IPS DF 6.9 (cell line): ENCODE data around the gene CTCF.

Experiments
- DNase-seq: peaks from one replicate; pipeline ENCODE4 v3.0.0-alpha.2; 2013; ENCODE audit warnings: low read depth, low spot score
- H3K27ac ChIP-seq: one replicate; pipeline ENCODE4 v1.5.1; 2013; ENCODE audit warnings: low read length, control low read depth
- H3K27me3 ChIP-seq: 2 replicates; pipeline ENCODE4 v1.6.1; 2013; ENCODE audit warnings: mild to moderate bottlenecking, low read length; ENCODE audit not compliant: control insufficient read depth, insufficient read depth
- H3K36me3 ChIP-seq: 2 replicates; pipeline ENCODE4 v1.6.1; 2013; ENCODE audit warnings: low read length; ENCODE audit not compliant: control insufficient read depth, insufficient read depth
- H3K4me1 ChIP-seq: 2 replicates; pipeline ENCODE4 v1.6.1; 2013; ENCODE audit warnings: low read length; ENCODE audit not compliant: control insufficient read depth, insufficient read depth
- H3K4me3 ChIP-seq: 2 replicates; pipeline ENCODE4 v1.5.1; 2013; ENCODE audit warnings: mild to moderate bottlenecking, low read length
- H3K9me3 ChIP-seq: 2 replicates; pipeline ENCODE4 v1.6.1; 2013; ENCODE audit warnings: low read length, inconsistent platforms; ENCODE audit not compliant: control insufficient read depth, insufficient read depth
- WGBS: extraction: QIAGEN DNeasy Blood & Tissue Kit; methylation state at CpG from one replicate; pipeline ENCODE4 v1.1.7; 2013; ENCODE audit warnings: mixed read lengths, missing lambda C conversion rate; ENCODE audit not compliant: insufficient read length, insufficient coverage; 5-methylcytosine and 5-hydroxymethylcytosine counted together

CTCF gene

GRCh38 chr16:67594256-67594915 is 32.1 kb downstream of the CTCF start:
- Histone ChIP-seq H3K27ac (no peak overlapping the region), H3K36me3 (0 out of 2 replicates have a peak, but pooled peaks cover 3% of the 10 kb centered on the region), H3K4me3 (no peak overlapping the region), H3K27me3 (no peaks in the 10 kb centered on the region), H3K9me3 (no peaks in the 10 kb centered on the region), H3K4me1 (peaks cover 2% of the 10 kb centered on the region; the same call in 1 of the 2 replicates)
- no peak for DNase-seq
- no CpG with 5 or more reads among the region's 5 CpGs for WGBS

DNA sequence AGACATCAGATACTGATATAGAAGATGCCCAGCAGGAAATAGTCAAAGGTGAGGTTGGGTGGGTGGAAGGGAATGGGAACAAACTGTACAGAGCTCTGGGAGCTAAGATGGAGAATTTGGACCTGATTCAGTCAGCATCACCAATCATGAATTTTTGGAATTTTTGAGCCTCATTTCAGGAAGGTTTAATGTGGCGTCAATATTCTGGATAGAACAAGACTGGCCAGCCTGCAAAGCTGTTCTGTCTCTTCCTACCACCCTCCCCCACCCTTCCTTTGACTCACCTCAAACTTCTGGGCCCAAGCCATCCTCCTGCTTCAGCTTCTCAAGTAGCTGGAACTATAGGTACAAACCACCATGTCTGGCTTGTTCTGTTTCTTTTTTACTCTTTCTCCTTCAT is 32.6 kb downstream of the CTCF start:
- Histone ChIP-seq H3K27me3 (no peaks in the 10 kb centered on the region), H3K9me3 (no peaks in the 10 kb centered on the region), H3K4me3 (no peak overlapping the region), H3K27ac (no peak overlapping the region), H3K36me3 (0 out of 2 replicates have a peak, but pooled peaks cover 3% of the 10 kb centered on the region), H3K4me1 (peaks cover 2% of the 10 kb centered on the region; the same call in 1 of the 2 replicates)
- no peak for DNase-seq
- WGBS: no CpG with 5 or more reads among the region's 1 CpG

DNA sequence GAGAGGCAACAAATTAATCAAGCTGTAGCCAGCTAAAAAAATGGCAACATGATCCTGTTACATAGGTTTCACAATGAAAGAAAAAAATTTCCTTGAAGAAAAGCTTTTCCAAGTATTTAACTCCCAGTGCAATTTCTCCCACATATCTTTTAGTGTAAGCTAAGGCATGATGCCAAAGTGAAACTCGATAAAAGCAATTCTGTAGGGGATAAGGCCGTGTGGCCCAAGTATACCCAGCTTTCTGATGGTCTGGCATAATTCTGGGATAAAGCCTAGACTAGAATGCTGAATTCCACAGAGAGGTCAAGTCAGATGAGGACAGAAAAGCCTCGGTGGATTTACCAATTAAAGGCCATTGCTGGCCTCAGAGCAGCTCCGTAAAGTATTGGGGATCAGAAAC is 36.2 kb downstream of the CTCF start:
- no peak for DNase-seq
- no CpG with 5 or more reads among the region's 4 CpGs for WGBS
- H3K4me1 ChIP-seq: 0 out of 2 replicates have a peak, but pooled peaks cover 2% of the 10 kb centered on the region
- no peak overlapping the region for H3K27ac ChIP-seq
- no peak overlapping the region for H3K4me3 ChIP-seq
- H3K9me3 ChIP-seq: no peaks in the 10 kb centered on the region
- H3K27me3 ChIP-seq: no peaks in the 10 kb centered on the region
- H3K36me3 ChIP-seq: 0 out of 2 replicates have a peak, but pooled peaks cover 3% of the 10 kb centered on the region

- WGBS: no CpG with 5 or more reads among the region's 3 CpGs
- Histone ChIP-seq H3K4me3 (no peak overlapping the region), H3K36me3 (no peaks in the 10 kb centered on the region), H3K27me3 (no peaks in the 10 kb centered on the region), H3K27ac (no peak overlapping the region), H3K4me1 (0 out of 2 replicates have a peak, but pooled peaks cover 2% of the 10 kb centered on the region), H3K9me3 (no peaks in the 10 kb centered on the region)
- DNase-seq: no peak
Observed at GRCh38 chr16:67605641-67606040, 43.3 kb downstream of the CTCF start.

GRCh38 chr16:67606632-67607031 is 44.3 kb downstream of the CTCF start:
- H3K27me3 ChIP-seq: no peaks in the 10 kb centered on the region
- H3K4me3 ChIP-seq: no peak overlapping the region
- WGBS: no CpG with 5 or more reads among the region's 6 CpGs
- 0 out of 2 replicates have a peak, but pooled peaks cover 2% of the 10 kb centered on the region for H3K4me1 ChIP-seq
- H3K27ac ChIP-seq: no peak overlapping the region
- peaks cover 8% of the 10 kb centered on the region; the same call in 1 of the 2 replicates for H3K36me3 ChIP-seq
- H3K9me3 ChIP-seq: no peaks in the 10 kb centered on the region
- no peak for DNase-seq

DNA sequence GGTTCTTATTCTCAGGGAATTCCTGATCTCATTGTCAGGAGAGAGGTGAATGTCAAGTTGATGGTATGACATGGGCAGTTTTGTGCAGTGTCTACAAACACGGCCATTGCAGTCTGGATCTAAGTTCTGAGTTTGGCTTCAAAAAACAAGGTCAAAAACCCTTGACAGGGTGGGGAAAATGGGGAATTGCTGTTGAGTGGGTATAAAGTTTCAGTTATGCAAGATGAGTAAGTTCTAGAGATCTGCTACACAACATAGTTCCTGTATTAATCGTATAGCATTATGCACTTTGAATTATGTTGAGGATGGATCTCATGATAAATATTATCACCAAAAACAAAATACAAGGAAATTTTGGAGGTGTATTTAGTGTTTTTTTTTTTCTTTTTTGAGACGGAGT is 46.0 kb downstream of the CTCF start:
- H3K4me3 ChIP-seq: no peak overlapping the region
- no CpG with 5 or more reads among the region's 3 CpGs for WGBS
- no peaks in the 10 kb centered on the region for H3K27me3 ChIP-seq
- no peaks in the 10 kb centered on the region for H3K9me3 ChIP-seq
- H3K4me1 ChIP-seq: 0 out of 2 replicates have a peak, but pooled peaks cover 2% of the 10 kb centered on the region
- H3K27ac ChIP-seq: no peak overlapping the region
- peaks cover 10% of the 10 kb centered on the region; the same call in 1 of the 2 replicates for H3K36me3 ChIP-seq
- no peak for DNase-seq

GRCh38 chr16:67613808-67614207 is 51.5 kb downstream of the CTCF start:
- no peak overlapping the region for H3K27ac ChIP-seq
- no peaks in the 10 kb centered on the region for H3K4me1 ChIP-seq
- no peak for DNase-seq
- H3K9me3 ChIP-seq: no peaks in the 10 kb centered on the region
- peaks cover 14% of the 10 kb centered on the region; the same call in 1 of the 2 replicates for H3K36me3 ChIP-seq
- H3K27me3 ChIP-seq: no peaks in the 10 kb centered on the region
- WGBS: no CpG with 5 or more reads among the region's 10 CpGs
- no peak overlapping the region for H3K4me3 ChIP-seq

DNA sequence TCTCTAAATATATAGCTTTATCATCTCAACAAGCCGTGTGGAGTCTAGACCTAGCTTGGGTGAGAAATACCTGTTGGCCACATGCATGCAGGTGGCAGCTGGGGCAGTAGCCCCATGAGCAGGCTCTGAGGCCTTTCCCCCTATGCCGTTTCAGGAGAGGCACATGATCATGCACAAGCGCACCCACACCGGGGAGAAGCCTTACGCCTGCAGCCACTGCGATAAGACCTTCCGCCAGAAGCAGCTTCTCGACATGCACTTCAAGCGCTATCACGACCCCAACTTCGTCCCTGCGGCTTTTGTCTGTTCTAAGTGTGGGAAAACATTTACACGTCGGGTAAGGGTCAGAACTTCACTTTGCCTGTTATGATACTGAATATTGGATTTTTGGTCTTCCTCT is 65.9 kb downstream of the CTCF start:
- Histone ChIP-seq H3K27me3 (no peaks in the 10 kb centered on the region), H3K9me3 (no peaks in the 10 kb centered on the region), H3K36me3 (peaks cover 25% of the 10 kb centered on the region), H3K4me1 (no peaks in the 10 kb centered on the region), H3K4me3 (no peak overlapping the region), H3K27ac (no peak overlapping the region)
- no peak for DNase-seq
- no CpG with 5 or more reads among the region's 14 CpGs for WGBS

DNA sequence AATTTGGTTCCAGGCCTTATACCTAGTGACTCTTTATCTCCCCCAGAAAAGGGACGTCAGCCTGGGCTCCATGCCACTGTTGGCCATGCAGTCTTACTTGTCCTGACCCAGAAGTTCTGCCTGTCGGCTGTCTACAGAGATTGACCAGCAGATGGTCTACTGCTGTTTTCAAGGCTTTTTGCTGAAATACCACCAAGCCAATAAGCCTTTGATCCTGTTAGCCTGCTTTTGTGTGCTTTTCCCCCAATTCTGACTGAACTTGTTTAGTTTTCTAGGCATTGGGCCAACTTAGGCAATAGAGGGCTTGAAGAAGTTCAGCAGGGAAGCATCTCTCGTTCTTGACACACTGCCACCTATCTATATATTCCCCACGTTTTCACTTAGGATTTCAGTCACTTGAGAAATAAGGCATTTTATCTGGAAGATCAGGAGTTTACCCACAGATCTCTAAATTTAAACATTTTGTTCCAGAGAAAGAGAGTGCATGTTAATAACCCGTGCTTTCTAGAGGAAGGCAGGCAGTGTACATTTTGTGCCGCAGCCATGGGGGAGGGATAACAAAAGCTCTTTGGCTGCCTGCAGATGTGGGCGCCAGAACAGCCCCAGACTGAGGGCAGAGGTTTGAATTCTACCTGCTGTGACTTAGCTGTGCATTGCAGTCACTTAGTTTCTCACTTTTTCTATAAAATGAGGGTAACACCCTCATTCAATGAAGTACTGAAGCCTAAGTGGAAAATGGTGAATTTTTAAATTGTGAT is 70.3 kb downstream of the CTCF start:
- Histone ChIP-seq H3K4me3 (no peak overlapping the region), H3K27me3 (no peaks in the 10 kb centered on the region), H3K9me3 (no peaks in the 10 kb centered on the region), H3K4me1 (no peaks in the 10 kb centered on the region), H3K36me3 (peaks cover 24% of the 10 kb centered on the region), H3K27ac (no peak overlapping the region)
- WGBS: no CpG with 5 or more reads among the region's 7 CpGs
- no peak for DNase-seq

GRCh38 chr16:67636713-67637112 is 74.4 kb downstream of the CTCF start:
- H3K9me3 ChIP-seq: no peaks in the 10 kb centered on the region
- H3K4me3 ChIP-seq: no peak overlapping the region
- DNase-seq: no peak
- no peak overlapping the region for H3K27ac ChIP-seq
- no CpG with 5 or more reads among the region's 8 CpGs for WGBS
- H3K27me3 ChIP-seq: no peaks in the 10 kb centered on the region
- peaks cover 19% of the 10 kb centered on the region for H3K36me3 ChIP-seq
- no peaks in the 10 kb centered on the region for H3K4me1 ChIP-seq
